ENCODE measurements around the gene ORC6.

- TF ChIP-seq, protein P1, sequence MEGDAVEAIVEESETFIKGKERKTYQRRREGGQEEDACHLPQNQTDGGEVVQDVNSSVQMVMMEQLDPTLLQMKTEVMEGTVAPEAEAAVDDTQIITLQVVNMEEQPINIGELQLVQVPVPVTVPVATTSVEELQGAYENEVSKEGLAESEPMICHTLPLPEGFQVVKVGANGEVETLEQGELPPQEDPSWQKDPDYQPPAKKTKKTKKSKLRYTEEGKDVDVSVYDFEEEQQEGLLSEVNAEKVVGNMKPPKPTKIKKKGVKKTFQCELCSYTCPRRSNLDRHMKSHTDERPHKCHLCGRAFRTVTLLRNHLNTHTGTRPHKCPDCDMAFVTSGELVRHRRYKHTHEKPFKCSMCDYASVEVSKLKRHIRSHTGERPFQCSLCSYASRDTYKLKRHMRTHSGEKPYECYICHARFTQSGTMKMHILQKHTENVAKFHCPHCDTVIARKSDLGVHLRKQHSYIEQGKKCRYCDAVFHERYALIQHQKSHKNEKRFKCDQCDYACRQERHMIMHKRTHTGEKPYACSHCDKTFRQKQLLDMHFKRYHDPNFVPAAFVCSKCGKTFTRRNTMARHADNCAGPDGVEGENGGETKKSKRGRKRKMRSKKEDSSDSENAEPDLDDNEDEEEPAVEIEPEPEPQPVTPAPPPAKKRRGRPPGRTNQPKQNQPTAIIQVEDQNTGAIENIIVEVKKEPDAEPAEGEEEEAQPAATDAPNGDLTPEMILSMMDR (IDR thresholded peaks at IDR 0.05) = no peak
- no peak for TF ChIP-seq EZH2 (IDR thresholded peaks at IDR 0.05)
Measured at GRCh38 chr16:46717692-46718091, 28.2 kb downstream of the ORC6 start.

All from neural progenitor cell (in vitro differentiated cells).